Hepatocyte (in vitro differentiated cells): ENCODE measurements around the gene LYVE1. TPM values are rescaled to one million over a fixed set of nuclear protein-coding genes. Genes with fewer than 3 reads are reported as not detected.

Source experiments
- DNase-seq: peaks from one replicate; pipeline ENCODE4 v3.0.0-alpha.2; 2016; ENCODE audit warnings: low spot score
- H2AFZ ChIP-seq: fragments of 200-600 bp; sonication (generic); 2 replicates; pipeline ENCODE4 v1.6.0; 2016; ENCODE audit warnings: antibody characterized with exemption, mild to moderate bottlenecking
- H3K27ac ChIP-seq: fragments of 200-600 bp; sonication (generic); 2 replicates; pipeline ENCODE4 v1.5.1; 2016; ENCODE audit warnings: mild to moderate bottlenecking
- H3K27me3 ChIP-seq: fragments of 200-600 bp; sonication (generic); 2 replicates; pipeline ENCODE4 v1.6.1; 2016
- H3K36me3 ChIP-seq: fragments of 200-600 bp; sonication (generic); replicated peaks from 2 replicates; pipeline ENCODE4 v1.5.1; 2016; ENCODE audit warnings: low read depth; ENCODE audit not compliant: insufficient read depth
- H3K4me1 ChIP-seq: fragments of 200-600 bp; sonication (generic); 2 replicates; pipeline ENCODE4 v1.5.1; 2016; ENCODE audit warnings: mild to moderate bottlenecking, moderate library complexity; ENCODE audit not compliant: insufficient read depth
- H3K4me2 ChIP-seq: fragments of 200-600 bp; sonication (generic); 2 replicates; pipeline ENCODE4 v1.6.0; 2016
- H3K4me3 ChIP-seq: fragments of 200-600 bp; sonication (generic); 2 replicates; pipeline ENCODE4 v1.5.1; 2016; ENCODE audit warnings: mild to moderate bottlenecking
- H3K79me2 ChIP-seq: fragments of 200-600 bp; sonication (generic); 2 replicates; pipeline ENCODE4 v1.6.0; 2017; ENCODE audit warnings: mild to moderate bottlenecking
- H3K9me2 ChIP-seq: fragments of 200-600 bp; sonication (generic); replicated peaks from 2 replicates; pipeline ENCODE4 v1.6.0; 2017; ENCODE audit warnings: mild to moderate bottlenecking; ENCODE audit not compliant: insufficient read depth
- H3K9me3 ChIP-seq: fragments of 200-600 bp; sonication (generic); 2 replicates; pipeline ENCODE4 v1.5.1; 2016; ENCODE audit warnings: low read depth, mild to moderate bottlenecking
- H4K20me1 ChIP-seq: fragments of 200-600 bp; sonication (generic); 2 replicates; pipeline ENCODE4 v1.6.0; 2016; ENCODE audit warnings: mild to moderate bottlenecking; ENCODE audit not compliant: insufficient read depth, poor library complexity, severe bottlenecking
- CTCF ChIP-seq: fragments of 200-600 bp; sonication (generic); IDR thresholded peaks from 2 replicates; pipeline ENCODE4 v1.5.1; 2016; ENCODE audit warnings: antibody characterized with exemption, mild to moderate bottlenecking; ENCODE audit not compliant: poor library complexity
- EZH2 ChIP-seq: fragments of 200-600 bp; sonication (generic); IDR thresholded peaks from 2 replicates; pipeline ENCODE4 v1.6.1; 2016; ENCODE audit warnings: antibody characterized with exemption, mild to moderate bottlenecking, borderline replicate concordance
- EZH2phosphoT487 ChIP-seq: fragments of 200-600 bp; sonication (generic); IDR thresholded peaks from one replicate; pipeline ENCODE4 v1.6.1; 2018; ENCODE audit warnings: antibody characterized with exemption, mild to moderate bottlenecking, low read depth, moderate library complexity; ENCODE audit not compliant: unreplicated experiment, severe bottlenecking
- whole genome bisulfite sequencing: methylation state at CpG from one replicate; pipeline ENCODE4 v1.1.6; 2016; ENCODE audit warnings: low lambda C conversion rate; ENCODE audit errors: missing lambda C conversion rate; 5-methylcytosine and 5-hydroxymethylcytosine counted together
- polyA plus RNA-seq: library from polyadenylated mRNA; unstranded; fragments of >200 nt; fragmentation: Nextera tagmentation; extraction: Ambion mirVana; gene quantifications from 2 replicates; pipeline ENCODE4 v1.2.1, GENCODE V29; 2016
- total RNA-seq: library from RNA; depleted of rRNA; stranded (reverse); fragments of >200 nt; gene quantifications from 2 replicates; pipeline ENCODE4 v1.2.3, GENCODE V29; 2014

The LYVE1 gene
- total and polyA plus RNA-seq, 2 experiments from 2014 or later = 2.9 to 9.1 TPM

- Histone ChIP-seq H3K79me2 (no peaks in the 10 kb centered on the region), H2AFZ (no peak overlapping the region), H3K9me2 (no peaks in the 10 kb centered on the region), H3K27ac (peak overlapping the region; percentile 13), H3K4me2 (no peak overlapping the region), H3K27me3 (no peaks in the 10 kb centered on the region), H3K4me3 (no peak overlapping the region), H4K20me1 (no peaks in the 10 kb centered on the region), H3K9me3 (no peaks in the 10 kb centered on the region), H3K36me3 (no peaks in the 10 kb centered on the region), H3K4me1 (peaks cover 12% of the 10 kb centered on the region)
- DNase-seq = no peak
- TF ChIP-seq EZH2phosphoT487 = no peak
- TF ChIP-seq CTCF = no peak
- no peak for TF ChIP-seq EZH2
- 73% methylated on average over 2 of the region's 2 CpGs for WGBS
Observed at GRCh38 chr11:10522921-10523320, 45.5 kb downstream of the LYVE1 start.

GRCh38 chr11:10522276-10522675, 46.2 kb downstream of the LYVE1 start:
- Histone ChIP-seq H3K27me3 (no peaks in the 10 kb centered on the region), H3K4me1 (peaks cover 6% of the 10 kb centered on the region), H4K20me1 (no peaks in the 10 kb centered on the region), H3K4me3 (no peak overlapping the region), H3K9me3 (no peaks in the 10 kb centered on the region), H3K9me2 (no peaks in the 10 kb centered on the region), H3K79me2 (no peaks in the 10 kb centered on the region), H3K27ac (peak overlapping the region; percentile 13), H2AFZ (no peak overlapping the region), H3K4me2 (no peak overlapping the region), H3K36me3 (no peaks in the 10 kb centered on the region)
- DNase-seq = no peak
- TF ChIP-seq CTCF (no peak), EZH2 (no peak), EZH2phosphoT487 (no peak)
- WGBS = 86% methylated on average over 1 of the region's 1 CpG

GRCh38 chr11:10520562-10520961, 47.9 kb downstream of the LYVE1 start:
- no peaks in the 10 kb centered on the region for H3K36me3 ChIP-seq
- WGBS = 84% methylated on average over 2 of the region's 2 CpGs

More at GRCh38 chr11:10520562-10520961, 47.9 kb downstream of the LYVE1 start:
- no peak overlapping the region for H3K27ac ChIP-seq
- H3K27me3 ChIP-seq = no peaks in the 10 kb centered on the region
- H3K79me2 ChIP-seq = no peaks in the 10 kb centered on the region
- DNase-seq = no peak
- peaks cover 3% of the 10 kb centered on the region for H3K4me1 ChIP-seq
- H3K9me2 ChIP-seq = no peaks in the 10 kb centered on the region
- H3K4me3 ChIP-seq = no peak overlapping the region
- H3K4me2 ChIP-seq = no peak overlapping the region
- H4K20me1 ChIP-seq = no peaks in the 10 kb centered on the region
- TF ChIP-seq CTCF (no peak), EZH2 (no peak), EZH2phosphoT487 (no peak)
- no peaks in the 10 kb centered on the region for H3K9me3 ChIP-seq
- H2AFZ ChIP-seq = no peak overlapping the region
